K562 (cell line): ENCODE data around the gene DISC1.

ENCODE experiments used
- FOXP1 ChIP-seq: sonication (generic); formaldehyde crosslinking; IDR thresholded peaks from 2 replicates; pipeline ENCODE4 v1.8.0; 2022; ENCODE audit warnings: mild to moderate bottlenecking, missing genetic modification reagents
- TF ChIP-seq, protein P1 (sequence below), 2 experiments: fragments of 200-800 bp in 1 of 2; sonication (Bioruptor generic) in 1 of 2; sonication (generic) in 1 of 2; formaldehyde crosslinking in 1 of 2; IDR thresholded peaks in 1 of 2; conservative IDR thresholded peaks in 1 of 2; 2 replicates each; pipeline versions ENCODE4 v1.5.0 to v1.6.1; 2016 to 2020; ENCODE audit warnings: missing compliant biosample characterization in 1 of 2, missing genetic modification characterization in 1 of 2, missing genetic modification reagents in 1 of 2

DNA sequence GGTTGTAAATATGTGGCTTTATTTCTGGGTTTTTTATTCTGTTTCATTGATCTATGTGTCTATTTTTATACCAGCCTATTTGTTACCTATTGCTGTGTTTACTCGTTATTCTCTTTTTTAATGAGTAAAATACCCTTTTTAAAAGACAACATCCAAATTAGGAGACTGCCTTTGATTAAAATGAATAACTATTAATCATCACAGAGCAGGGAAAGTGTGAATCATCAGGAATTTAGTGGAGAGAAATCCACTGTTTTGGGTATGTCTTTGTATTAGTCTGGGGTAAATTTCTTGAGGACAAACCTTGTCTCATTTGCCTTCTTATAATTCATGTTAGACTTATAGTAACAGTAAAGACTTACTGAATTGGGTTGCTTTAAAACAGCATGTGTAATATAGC is 12.1 kb downstream of the DISC1 start:
- no peak for TF ChIP-seq FOXP1 (CRISPR knock-in tag)
- TF ChIP-seq, protein P1, sequence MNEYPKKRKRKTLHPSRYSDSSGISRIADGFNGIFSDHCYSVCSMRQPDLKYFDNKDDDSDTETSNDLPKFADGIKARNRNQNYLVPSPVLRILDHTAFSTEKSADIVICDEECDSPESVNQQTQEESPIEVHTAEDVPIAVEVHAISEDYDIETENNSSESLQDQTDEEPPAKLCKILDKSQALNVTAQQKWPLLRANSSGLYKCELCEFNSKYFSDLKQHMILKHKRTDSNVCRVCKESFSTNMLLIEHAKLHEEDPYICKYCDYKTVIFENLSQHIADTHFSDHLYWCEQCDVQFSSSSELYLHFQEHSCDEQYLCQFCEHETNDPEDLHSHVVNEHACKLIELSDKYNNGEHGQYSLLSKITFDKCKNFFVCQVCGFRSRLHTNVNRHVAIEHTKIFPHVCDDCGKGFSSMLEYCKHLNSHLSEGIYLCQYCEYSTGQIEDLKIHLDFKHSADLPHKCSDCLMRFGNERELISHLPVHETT (CRISPR knock-in tag; conservative IDR thresholded peaks at IDR 0.05 in 1 of 2, IDR thresholded peaks at IDR 0.05 in 1 of 2): no peak
